ENCODE data around the gene XPNPEP1. TPM values are rescaled to one million over a fixed set of nuclear protein-coding genes. Genes with fewer than 3 reads are reported as not detected.

Gene XPNPEP1
- total RNA-seq, 1 experiment from 2014 or later: 198 TPM

- Histone ChIP-seq H3K4me2 (ENCODE audit: low read depth, low read length, poor library complexity, severe bottlenecking) (no peak overlapping the region), H3K9me2 (replicated peaks; ENCODE audit: insufficient read depth, low read length) (no peaks in the 10 kb centered on the region), H3K4me3 (ENCODE audit: low read length) (no peak overlapping the region), H3K79me2 (ENCODE audit: low read length) (no peaks in the 10 kb centered on the region), H3K9me3 (ENCODE audit: low read length) (no peaks in the 10 kb centered on the region), H3K27ac (ENCODE audit: low read length) (no peak overlapping the region), H3K27me3 (ENCODE audit: low read length) (no peaks in the 10 kb centered on the region), H3K4me1 (ENCODE audit: low read length) (no peaks in the 10 kb centered on the region), H3K36me3 (ENCODE audit: insufficient read depth, low read length) (no peaks in the 10 kb centered on the region), H2AFZ (ENCODE audit: low read length) (no peak overlapping the region), H4K20me1 (ENCODE audit: insufficient read depth, low read depth, low read length) (no peaks in the 10 kb centered on the region), H3K9ac (ENCODE audit: low read length) (no peak overlapping the region)
- no peak for DNase-seq
Measured at GRCh38 chr10:109964318-109964717, 41.0 kb upstream of the XPNPEP1 start.

GRCh38 chr10:109963439-109963838 is 40.1 kb upstream of the XPNPEP1 start:
- H3K9me2 ChIP-seq (replicated peaks; ENCODE audit: insufficient read depth, low read length): no peaks in the 10 kb centered on the region
- no peak for DNase-seq
- no peaks in the 10 kb centered on the region for H3K36me3 ChIP-seq (ENCODE audit: insufficient read depth, low read length)
- H3K4me3 ChIP-seq (ENCODE audit: low read length): no peak overlapping the region
- no peak overlapping the region for H2AFZ ChIP-seq (ENCODE audit: low read length)
- no peaks in the 10 kb centered on the region for H4K20me1 ChIP-seq (ENCODE audit: insufficient read depth, low read depth, low read length)
- no peaks in the 10 kb centered on the region for H3K27me3 ChIP-seq (ENCODE audit: low read length)
- no peak overlapping the region for H3K27ac ChIP-seq (ENCODE audit: low read length)
- no peaks in the 10 kb centered on the region for H3K4me1 ChIP-seq (ENCODE audit: low read length)
- no peaks in the 10 kb centered on the region for H3K9me3 ChIP-seq (ENCODE audit: low read length)
- no peak overlapping the region for H3K4me2 ChIP-seq (ENCODE audit: low read depth, low read length, poor library complexity, severe bottlenecking)
- no peak overlapping the region for H3K9ac ChIP-seq (ENCODE audit: low read length)
- H3K79me2 ChIP-seq (ENCODE audit: low read length): no peaks in the 10 kb centered on the region

- H3K27ac ChIP-seq (ENCODE audit: low read length): no peak overlapping the region
- H3K4me2 ChIP-seq (ENCODE audit: low read depth, low read length, poor library complexity, severe bottlenecking): no peak overlapping the region
- H3K79me2 ChIP-seq (ENCODE audit: low read length): no peaks in the 10 kb centered on the region
- H4K20me1 ChIP-seq (ENCODE audit: insufficient read depth, low read depth, low read length): no peaks in the 10 kb centered on the region
- DNase-seq: no peak
- H3K4me3 ChIP-seq (ENCODE audit: low read length): no peak overlapping the region
- H3K4me1 ChIP-seq (ENCODE audit: low read length): no peaks in the 10 kb centered on the region
- no peaks in the 10 kb centered on the region for H3K36me3 ChIP-seq (ENCODE audit: insufficient read depth, low read length)
- H3K9me3 ChIP-seq (ENCODE audit: low read length): no peaks in the 10 kb centered on the region
- H3K9me2 ChIP-seq (replicated peaks; ENCODE audit: insufficient read depth, low read length): no peaks in the 10 kb centered on the region
- no peak overlapping the region for H2AFZ ChIP-seq (ENCODE audit: low read length)
- no peaks in the 10 kb centered on the region for H3K27me3 ChIP-seq (ENCODE audit: low read length)
- H3K9ac ChIP-seq (ENCODE audit: low read length): no peak overlapping the region
Measured at GRCh38 chr10:109962247-109962646, 38.9 kb upstream of the XPNPEP1 start.

- Histone ChIP-seq H3K9ac (ENCODE audit: low read length) (no peak overlapping the region), H4K20me1 (ENCODE audit: insufficient read depth, low read depth, low read length) (no peaks in the 10 kb centered on the region), H3K9me3 (ENCODE audit: low read length) (no peaks in the 10 kb centered on the region), H3K79me2 (ENCODE audit: low read length) (no peaks in the 10 kb centered on the region), H3K4me2 (ENCODE audit: low read depth, low read length, poor library complexity, severe bottlenecking) (no peak overlapping the region), H3K4me1 (ENCODE audit: low read length) (no peaks in the 10 kb centered on the region), H3K9me2 (replicated peaks; ENCODE audit: insufficient read depth, low read length) (no peaks in the 10 kb centered on the region), H3K36me3 (ENCODE audit: insufficient read depth, low read length) (no peaks in the 10 kb centered on the region), H3K27ac (ENCODE audit: low read length) (no peak overlapping the region), H3K4me3 (ENCODE audit: low read length) (no peak overlapping the region), H3K27me3 (ENCODE audit: low read length) (no peaks in the 10 kb centered on the region), H2AFZ (ENCODE audit: low read length) (no peak overlapping the region)
- DNase-seq: no peak
Measured at GRCh38 chr10:109961174-109962001, 38.1 kb upstream of the XPNPEP1 start.

GRCh38 chr10:109960682-109961081 is 37.4 kb upstream of the XPNPEP1 start:
- Histone ChIP-seq H3K36me3 (ENCODE audit: insufficient read depth, low read length) (no peaks in the 10 kb centered on the region), H3K4me3 (ENCODE audit: low read length) (no peak overlapping the region), H3K9me2 (replicated peaks; ENCODE audit: insufficient read depth, low read length) (no peaks in the 10 kb centered on the region), H3K27ac (ENCODE audit: low read length) (no peak overlapping the region), H3K4me1 (ENCODE audit: low read length) (no peaks in the 10 kb centered on the region), H2AFZ (ENCODE audit: low read length) (no peak overlapping the region), H3K79me2 (ENCODE audit: low read length) (no peaks in the 10 kb centered on the region), H3K27me3 (ENCODE audit: low read length) (no peaks in the 10 kb centered on the region), H4K20me1 (ENCODE audit: insufficient read depth, low read depth, low read length) (no peaks in the 10 kb centered on the region), H3K4me2 (ENCODE audit: low read depth, low read length, poor library complexity, severe bottlenecking) (no peak overlapping the region), H3K9ac (ENCODE audit: low read length) (no peak overlapping the region), H3K9me3 (ENCODE audit: low read length) (no peaks in the 10 kb centered on the region)
- no peak for DNase-seq

GRCh38 chr10:109959259-109960145 is 36.2 kb upstream of the XPNPEP1 start:
- DNase-seq: no peak
- Histone ChIP-seq H3K9me3 (ENCODE audit: low read length) (no peaks in the 10 kb centered on the region), H3K9ac (ENCODE audit: low read length) (no peak overlapping the region), H4K20me1 (ENCODE audit: insufficient read depth, low read depth, low read length) (no peaks in the 10 kb centered on the region), H3K4me1 (ENCODE audit: low read length) (no peaks in the 10 kb centered on the region), H3K27me3 (ENCODE audit: low read length) (no peaks in the 10 kb centered on the region), H3K4me2 (ENCODE audit: low read depth, low read length, poor library complexity, severe bottlenecking) (no peak overlapping the region), H3K27ac (ENCODE audit: low read length) (no peak overlapping the region), H3K36me3 (ENCODE audit: insufficient read depth, low read length) (no peaks in the 10 kb centered on the region), H2AFZ (ENCODE audit: low read length) (no peak overlapping the region), H3K79me2 (ENCODE audit: low read length) (no peaks in the 10 kb centered on the region), H3K4me3 (ENCODE audit: low read length) (no peak overlapping the region), H3K9me2 (replicated peaks; ENCODE audit: insufficient read depth, low read length) (no peaks in the 10 kb centered on the region)

GRCh38 chr10:109958059-109958458 is 34.7 kb upstream of the XPNPEP1 start:
- Histone ChIP-seq H3K9me3 (ENCODE audit: low read length) (no peaks in the 10 kb centered on the region), H3K9me2 (replicated peaks; ENCODE audit: insufficient read depth, low read length) (no peaks in the 10 kb centered on the region), H3K4me2 (ENCODE audit: low read depth, low read length, poor library complexity, severe bottlenecking) (no peak overlapping the region), H3K27me3 (ENCODE audit: low read length) (no peaks in the 10 kb centered on the region), H4K20me1 (ENCODE audit: insufficient read depth, low read depth, low read length) (no peaks in the 10 kb centered on the region), H3K4me3 (ENCODE audit: low read length) (no peak overlapping the region), H3K79me2 (ENCODE audit: low read length) (no peaks in the 10 kb centered on the region), H3K4me1 (ENCODE audit: low read length) (no peaks in the 10 kb centered on the region), H2AFZ (ENCODE audit: low read length) (no peak overlapping the region), H3K9ac (ENCODE audit: low read length) (no peak overlapping the region), H3K36me3 (ENCODE audit: insufficient read depth, low read length) (no peaks in the 10 kb centered on the region), H3K27ac (ENCODE audit: low read length) (no peak overlapping the region)
- no peak for DNase-seq

- Histone ChIP-seq H3K79me2 (ENCODE audit: low read length) (no peaks in the 10 kb centered on the region), H2AFZ (ENCODE audit: low read length) (peak overlapping the region; percentile 84), H3K36me3 (ENCODE audit: insufficient read depth, low read length) (no peaks in the 10 kb centered on the region), H3K4me2 (ENCODE audit: low read depth, low read length, poor library complexity, severe bottlenecking) (no peak overlapping the region), H3K9me2 (replicated peaks; ENCODE audit: insufficient read depth, low read length) (no peaks in the 10 kb centered on the region), H3K4me3 (ENCODE audit: low read length) (no peak overlapping the region), H3K9me3 (ENCODE audit: low read length) (no peaks in the 10 kb centered on the region), H3K4me1 (ENCODE audit: low read length) (no peaks in the 10 kb centered on the region), H3K9ac (ENCODE audit: low read length) (no peak overlapping the region), H4K20me1 (ENCODE audit: insufficient read depth, low read depth, low read length) (no peaks in the 10 kb centered on the region), H3K27me3 (ENCODE audit: low read length) (no peaks in the 10 kb centered on the region), H3K27ac (ENCODE audit: low read length) (no peak overlapping the region)
- DNase-seq: no peak
Measured at GRCh38 chr10:109957092-109957797, 33.9 kb upstream of the XPNPEP1 start.
